Stimulated activated effector memory CD8-positive, alpha-beta T cell treated with anti-CD3 and anti-CD28 coated beads, Interleukin-12 subunit alpha, Interleukin-12 subunit beta, amount 100 ng/mL, for 72 hours (primary cell): ENCODE results near the gene NHLRC2.
A peak's percentile ranks its signal among the peaks of the same experiment; 100 is the strongest.

Source experiments
- ATAC-seq: fragments of 150-1000 bp; cut with Tn5 transposase; 2 replicates; pipeline ENCODE4 v1.10.0; 2021
- DNase-seq, 2 donors: peaks; one replicate each; pipeline ENCODE4 v3.0.0; 2021 to 2022; ENCODE audit warnings: low spot score in 2 of 2
- H3K27ac Mint-ChIP-seq: one replicate; pipeline ENCODE4 v1.8.0; 2022; ENCODE audit warnings: mild to moderate bottlenecking, mixed read lengths
- H3K36me3 Mint-ChIP-seq: one replicate; pipeline ENCODE4 v1.8.0; 2022; ENCODE audit warnings: mild to moderate bottlenecking, mixed read lengths
- H3K4me1 Mint-ChIP-seq: one replicate; pipeline ENCODE4 v1.8.0; 2022; ENCODE audit warnings: mixed read lengths
- H3K4me3 Mint-ChIP-seq: one replicate; pipeline ENCODE4 v1.8.0; 2022; ENCODE audit warnings: mild to moderate bottlenecking, mixed read lengths
- H3K9me3 Mint-ChIP-seq: one replicate; pipeline ENCODE4 v1.8.0; 2022; ENCODE audit warnings: mixed read lengths

NHLRC2 gene

DNA sequence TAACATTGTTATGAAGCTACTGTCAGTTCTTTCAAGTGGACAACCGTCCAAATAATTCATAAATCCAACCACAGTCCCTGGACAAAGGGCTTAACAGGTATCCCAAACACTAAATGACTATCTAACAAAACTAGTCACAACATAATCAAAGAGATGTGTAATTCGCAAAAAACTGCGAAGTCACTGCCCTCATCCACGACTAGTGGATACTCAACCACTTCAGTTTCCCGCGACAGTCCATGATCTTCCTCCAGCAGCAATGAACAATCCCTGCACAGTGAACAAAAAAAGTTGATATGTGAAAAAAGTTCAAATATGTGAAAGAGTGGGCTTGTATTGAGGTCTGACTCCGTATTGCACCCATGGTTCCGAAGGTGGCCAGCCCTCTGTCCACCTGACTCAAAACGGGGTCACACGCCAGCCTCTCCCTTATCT is 866 bp upstream of the NHLRC2 start:
- Mint-ChIP-seq H3K9me3 (no peaks in the 10 kb centered on the region), H3K27ac (peak overlapping the region; percentile 99), H3K4me3 (peak overlapping the region; percentile 95), H3K36me3 (peaks cover 19% of the 10 kb centered on the region), H3K4me1 (peaks cover 36% of the 10 kb centered on the region)
- ATAC-seq (no peak), DNase-seq (no peak)

DNA sequence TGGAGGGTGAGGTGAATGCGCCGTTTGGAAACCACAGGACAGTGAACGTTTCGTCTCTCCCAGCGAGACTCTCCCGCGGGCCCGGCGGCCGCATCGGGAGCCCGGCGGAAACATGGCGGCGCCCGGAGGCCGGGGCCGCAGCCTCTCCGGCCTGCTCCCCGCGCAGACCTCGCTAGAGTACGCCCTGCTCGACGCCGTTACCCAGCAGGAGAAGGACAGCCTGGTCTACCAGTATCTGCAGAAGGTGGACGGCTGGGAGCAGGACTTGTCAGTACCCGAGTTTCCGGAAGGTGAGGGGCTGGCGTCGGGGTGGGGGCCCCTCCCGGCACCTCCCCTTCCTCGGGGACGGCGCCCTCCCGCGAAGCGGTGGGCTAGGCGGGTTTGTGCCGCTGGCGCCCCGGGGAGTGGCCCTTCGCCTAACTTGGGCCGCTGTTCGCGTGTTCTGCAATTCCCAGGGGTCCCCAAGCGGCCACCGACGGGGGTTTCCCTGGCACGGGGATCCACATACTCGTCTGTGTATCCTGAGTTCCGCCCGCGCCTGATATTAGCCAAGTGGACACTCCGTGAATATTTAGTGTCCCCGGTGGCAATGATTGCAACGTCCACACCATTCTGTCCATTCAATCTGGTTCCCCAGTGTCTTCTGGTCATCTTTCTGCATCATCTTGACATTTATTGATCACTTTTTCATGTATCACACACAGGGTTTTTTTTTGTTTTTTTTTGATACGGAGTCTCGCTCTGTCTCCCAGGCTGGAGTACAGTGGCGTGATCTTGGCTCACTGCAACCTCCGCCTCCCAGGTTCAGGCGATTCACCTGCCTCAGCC is 514 bp downstream of the NHLRC2 start:
- peak; percentile 49 to 85 for DNase-seq
- peak overlapping the region; percentile 99 for H3K27ac Mint-ChIP-seq
- no peaks in the 10 kb centered on the region for H3K9me3 Mint-ChIP-seq
- peaks cover 23% of the 10 kb centered on the region for H3K36me3 Mint-ChIP-seq
- ATAC-seq: peak; percentile 66
- H3K4me1 Mint-ChIP-seq: peaks cover 26% of the 10 kb centered on the region
- peak overlapping the region; percentile 95 for H3K4me3 Mint-ChIP-seq

DNA sequence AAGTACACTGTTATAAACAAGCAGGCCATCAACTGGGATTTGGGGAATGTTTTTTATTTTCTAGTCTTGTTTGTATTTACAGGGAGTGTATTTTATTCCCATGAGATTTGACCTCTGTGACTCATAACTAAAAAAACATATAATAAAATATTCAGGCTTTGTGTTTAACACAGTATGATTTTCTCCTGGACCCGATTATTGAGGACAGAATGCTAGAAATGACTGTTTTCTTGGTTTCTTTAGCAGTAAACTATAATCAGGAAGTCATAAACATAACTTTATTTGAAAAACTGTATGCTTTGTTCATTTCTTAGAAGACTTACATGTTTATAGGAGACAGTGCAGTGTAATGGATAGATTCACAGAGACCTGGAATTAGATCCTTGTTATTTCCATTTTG is 2.1 kb downstream of the NHLRC2 start:
- peaks cover 39% of the 10 kb centered on the region for H3K36me3 Mint-ChIP-seq
- H3K4me1 Mint-ChIP-seq: peaks cover 26% of the 10 kb centered on the region

DNA sequence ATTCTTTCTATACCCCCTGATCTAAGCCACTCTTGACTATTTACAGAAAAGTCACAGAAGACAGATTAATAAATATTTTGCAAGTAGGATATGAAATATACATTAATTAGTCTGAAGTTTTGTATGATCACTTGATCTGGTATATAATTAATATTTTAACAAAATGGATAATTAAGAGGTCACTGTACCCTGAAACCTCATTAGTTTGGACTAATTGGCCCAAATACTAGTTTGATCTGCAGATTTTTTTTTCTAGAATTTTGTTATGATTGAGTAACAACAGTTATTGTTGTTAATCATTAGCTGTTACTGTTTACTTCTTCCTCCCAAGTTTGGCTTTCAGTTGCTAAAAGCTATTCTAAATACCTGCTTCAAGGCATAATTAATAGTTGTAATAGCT is 2.7 kb downstream of the NHLRC2 start:
- H3K4me3 Mint-ChIP-seq: no peak overlapping the region
- no peak for ATAC-seq
- peaks cover 46% of the 10 kb centered on the region for H3K36me3 Mint-ChIP-seq
- no peaks in the 10 kb centered on the region for H3K9me3 Mint-ChIP-seq
- peaks cover 26% of the 10 kb centered on the region for H3K4me1 Mint-ChIP-seq
- no peak for DNase-seq
- no peak overlapping the region for H3K27ac Mint-ChIP-seq

More for the DNA sequence above, 2.1 kb downstream of the NHLRC2 start:
- ATAC-seq (no peak), DNase-seq (no peak)
- Mint-ChIP-seq H3K9me3 (no peaks in the 10 kb centered on the region), H3K27ac (no peak overlapping the region), H3K4me3 (peak overlapping the region; percentile 95)

DNA sequence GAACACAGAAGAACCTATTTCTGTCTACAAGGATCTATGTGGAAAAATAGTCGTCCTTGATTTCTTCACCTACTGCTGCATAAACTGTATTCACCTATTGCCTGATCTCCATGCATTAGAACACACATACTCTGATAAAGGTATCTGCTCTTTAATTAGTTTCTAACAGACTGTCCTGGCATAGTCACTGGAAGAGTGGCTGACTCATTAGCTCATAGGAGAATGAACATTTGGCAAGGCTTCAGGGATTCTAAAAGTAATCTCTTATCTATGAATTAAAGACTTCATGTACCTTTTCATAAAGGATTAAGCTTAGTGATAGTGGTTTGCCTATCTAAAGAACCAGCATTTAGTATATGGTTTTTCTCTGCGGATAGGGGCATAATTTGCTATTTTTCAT is 4.1 kb downstream of the NHLRC2 start:
- H3K36me3 Mint-ChIP-seq: peaks cover 59% of the 10 kb centered on the region
- H3K9me3 Mint-ChIP-seq: no peaks in the 10 kb centered on the region
- no peak overlapping the region for H3K4me3 Mint-ChIP-seq
- ATAC-seq (no peak), DNase-seq (no peak)
- peaks cover 25% of the 10 kb centered on the region for H3K4me1 Mint-ChIP-seq
- H3K27ac Mint-ChIP-seq: no peak overlapping the region

DNA sequence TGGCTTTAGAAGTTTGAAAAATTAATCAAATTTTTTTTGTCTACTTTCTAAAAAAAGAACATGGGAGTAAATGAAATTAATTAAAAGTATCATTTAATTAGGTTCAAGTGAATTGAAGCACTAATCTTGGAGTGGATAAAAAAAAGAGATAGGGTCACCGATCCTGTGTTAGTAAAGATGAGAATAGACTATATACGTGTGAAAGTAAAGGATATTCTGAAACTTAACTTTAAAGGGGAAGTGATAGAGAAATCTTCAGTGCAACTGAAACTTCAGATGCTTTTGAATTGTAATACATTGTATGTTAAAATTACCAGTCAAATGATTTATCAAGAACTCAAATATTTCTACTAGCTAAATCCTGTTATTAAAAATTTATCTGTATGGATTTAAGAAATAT is 4.8 kb downstream of the NHLRC2 start:
- Mint-ChIP-seq H3K4me1 (peaks cover 21% of the 10 kb centered on the region), H3K9me3 (no peaks in the 10 kb centered on the region), H3K36me3 (peaks cover 59% of the 10 kb centered on the region), H3K4me3 (no peak overlapping the region), H3K27ac (no peak overlapping the region)
- DNase-seq (no peak), ATAC-seq (no peak)

DNA sequence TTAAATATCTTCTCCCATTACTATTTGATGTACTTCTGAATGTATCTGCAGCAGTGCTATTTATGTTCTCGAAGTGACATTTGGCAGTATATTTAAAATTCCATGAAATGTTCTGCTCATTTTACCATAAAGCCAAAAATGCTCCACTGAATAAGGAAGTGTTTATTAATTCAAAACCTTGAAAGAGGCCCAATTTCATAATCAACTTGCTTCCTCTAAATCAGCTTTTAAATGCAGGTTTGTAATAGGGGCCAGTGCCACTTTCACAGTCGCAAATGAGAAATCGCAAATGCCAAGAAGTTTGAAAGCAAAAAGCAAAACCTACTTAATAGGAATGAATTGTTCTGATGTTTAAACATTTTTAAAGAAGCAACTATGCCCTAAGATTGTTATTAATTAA is 11.4 kb downstream of the NHLRC2 start:
- ATAC-seq: no peak
- DNase-seq: no peak
- H3K4me1 Mint-ChIP-seq: peaks cover 27% of the 10 kb centered on the region
- H3K4me3 Mint-ChIP-seq: no peak overlapping the region
- H3K9me3 Mint-ChIP-seq: no peaks in the 10 kb centered on the region
- no peak overlapping the region for H3K27ac Mint-ChIP-seq
- H3K36me3 Mint-ChIP-seq: peaks cover 38% of the 10 kb centered on the region

DNA sequence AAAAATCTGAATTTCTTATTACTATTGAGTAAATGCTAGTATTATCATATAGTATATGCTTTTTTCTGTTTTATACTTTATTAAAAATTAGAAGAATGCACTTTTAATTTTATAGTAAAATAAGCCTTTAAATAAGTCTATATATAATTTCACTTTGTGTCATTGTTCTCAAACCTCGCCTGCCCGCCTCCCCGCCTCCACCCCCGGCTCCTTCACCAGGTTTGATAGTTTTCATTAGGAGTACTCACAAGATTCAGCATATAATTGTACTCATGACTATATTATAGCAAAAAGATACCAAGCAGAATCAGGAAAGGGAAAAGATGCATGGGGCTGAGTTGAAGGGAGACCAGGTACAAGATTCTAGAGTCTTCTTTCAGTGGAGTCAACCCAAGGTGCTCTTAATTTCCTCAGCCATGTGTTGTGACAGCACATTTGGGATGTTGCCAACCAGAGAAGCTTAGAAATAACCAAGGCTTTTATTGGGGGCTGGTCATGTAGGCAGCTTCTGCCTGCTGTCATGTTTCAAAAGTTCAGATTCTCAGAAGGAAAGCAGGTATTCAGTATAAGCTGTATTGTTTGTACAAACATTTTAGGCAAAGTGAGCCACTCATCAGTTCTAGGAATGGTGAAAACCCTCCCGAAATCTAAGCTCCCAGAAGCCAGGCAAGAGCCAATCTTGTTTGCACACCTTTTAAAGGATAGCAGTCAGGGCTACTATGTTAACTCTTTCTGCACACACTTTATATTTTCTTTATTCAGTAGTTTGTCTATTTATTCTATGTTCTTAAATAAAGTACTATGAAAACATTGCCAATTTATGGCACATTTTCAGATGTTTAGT is 12.3 kb downstream of the NHLRC2 start:
- DNase-seq (no peak), ATAC-seq (no peak)
- H3K36me3 Mint-ChIP-seq: peaks cover 29% of the 10 kb centered on the region

DNA sequence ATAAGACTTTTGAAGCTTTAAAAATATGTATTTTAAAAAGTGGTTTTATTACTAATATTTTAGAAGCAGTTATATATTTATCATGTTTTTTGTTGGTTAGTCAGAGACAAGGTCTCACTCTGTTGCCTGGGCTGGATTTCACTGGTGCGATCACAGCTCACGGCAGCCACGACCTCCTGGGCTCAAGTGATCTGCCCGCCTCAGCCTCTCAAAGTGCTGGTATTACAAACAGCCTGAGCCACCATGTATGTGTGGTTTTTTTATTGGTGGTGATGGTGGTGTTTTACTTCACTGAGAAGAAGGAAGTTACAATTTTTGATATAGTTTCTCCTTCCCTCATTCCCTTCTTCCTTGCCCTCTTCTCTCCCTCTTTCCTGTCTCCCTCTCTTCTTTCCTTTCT is 13.4 kb downstream of the NHLRC2 start:
- Mint-ChIP-seq H3K4me1 (peaks cover 27% of the 10 kb centered on the region), H3K36me3 (peaks cover 18% of the 10 kb centered on the region), H3K27ac (no peak overlapping the region), H3K9me3 (peaks cover 3% of the 10 kb centered on the region), H3K4me3 (no peak overlapping the region)
- DNase-seq: no peak
- no peak for ATAC-seq

More for the DNA sequence above, 12.3 kb downstream of the NHLRC2 start:
- Mint-ChIP-seq H3K4me1 (peaks cover 27% of the 10 kb centered on the region), H3K9me3 (no peaks in the 10 kb centered on the region), H3K4me3 (no peak overlapping the region), H3K27ac (no peak overlapping the region)

DNA sequence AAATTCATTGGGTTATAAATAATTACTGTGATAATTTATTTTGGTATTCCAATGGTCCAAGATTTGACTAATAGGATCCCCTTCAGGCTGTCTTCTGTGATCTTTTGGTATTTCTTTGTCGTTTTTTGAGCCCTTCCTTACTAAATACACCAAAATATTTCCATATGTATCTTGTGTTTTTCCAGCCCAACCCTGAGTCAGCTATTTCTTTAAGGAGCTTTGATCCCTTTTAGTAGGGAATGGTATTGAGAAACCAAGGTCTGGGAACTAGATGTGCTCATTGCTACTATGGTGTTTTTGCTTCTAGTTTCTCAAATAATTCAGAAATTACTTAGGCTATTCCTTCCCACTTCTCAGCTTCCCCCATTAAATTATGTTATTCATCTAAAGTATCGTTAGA is 15.3 kb downstream of the NHLRC2 start:
- peaks cover 3% of the 10 kb centered on the region for H3K9me3 Mint-ChIP-seq
- peaks cover 37% of the 10 kb centered on the region for H3K4me1 Mint-ChIP-seq
- H3K4me3 Mint-ChIP-seq: no peak overlapping the region
- DNase-seq (no peak), ATAC-seq (no peak)
- H3K27ac Mint-ChIP-seq: no peak overlapping the region
- H3K36me3 Mint-ChIP-seq: peaks cover 11% of the 10 kb centered on the region

DNA sequence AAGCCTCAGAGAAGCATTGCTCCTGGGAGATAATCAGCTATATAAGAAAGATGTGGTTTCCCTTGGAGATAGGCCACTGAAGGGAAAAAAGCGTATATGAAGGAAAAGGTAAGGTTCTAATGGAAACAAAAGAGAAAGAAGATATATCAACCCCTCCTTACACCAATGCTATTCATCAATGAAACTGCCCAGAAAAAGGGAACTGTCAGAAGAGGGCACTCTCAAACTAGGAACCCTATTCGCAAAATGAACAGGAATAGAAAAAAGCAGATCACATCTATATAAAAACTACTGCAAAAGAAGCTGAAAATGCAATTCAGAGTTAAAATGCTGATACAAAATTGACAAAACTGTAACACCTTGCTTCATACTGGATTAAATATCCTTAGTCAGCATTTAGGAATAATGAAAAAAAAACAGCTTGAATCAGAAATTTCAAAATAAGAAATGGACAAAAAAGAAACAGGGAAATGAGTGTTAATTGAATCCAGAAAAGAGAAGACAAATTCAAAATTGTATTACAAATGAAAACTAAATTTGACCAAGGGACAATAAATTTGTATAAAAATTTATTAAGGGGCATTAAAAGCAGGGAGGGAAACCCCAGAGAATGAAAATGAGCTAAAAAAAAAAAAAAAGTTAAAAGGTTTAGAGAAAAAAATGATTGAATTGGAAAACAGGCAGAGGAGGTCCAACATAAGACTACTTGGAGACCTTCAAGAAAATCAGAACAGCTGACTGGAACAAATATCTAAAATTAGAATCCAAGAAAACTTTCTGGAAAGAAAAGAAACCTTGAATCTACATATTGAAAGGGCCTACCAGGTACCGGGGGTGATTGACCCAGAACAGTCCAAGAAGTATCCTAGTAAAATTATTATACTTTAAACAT is 17.9 kb downstream of the NHLRC2 start:
- DNase-seq (no peak), ATAC-seq (no peak)
- peaks cover 19% of the 10 kb centered on the region for H3K36me3 Mint-ChIP-seq
- no peak overlapping the region for H3K27ac Mint-ChIP-seq
- peaks cover 3% of the 10 kb centered on the region for H3K9me3 Mint-ChIP-seq
- peaks cover 46% of the 10 kb centered on the region for H3K4me1 Mint-ChIP-seq
- no peak overlapping the region for H3K4me3 Mint-ChIP-seq

DNA sequence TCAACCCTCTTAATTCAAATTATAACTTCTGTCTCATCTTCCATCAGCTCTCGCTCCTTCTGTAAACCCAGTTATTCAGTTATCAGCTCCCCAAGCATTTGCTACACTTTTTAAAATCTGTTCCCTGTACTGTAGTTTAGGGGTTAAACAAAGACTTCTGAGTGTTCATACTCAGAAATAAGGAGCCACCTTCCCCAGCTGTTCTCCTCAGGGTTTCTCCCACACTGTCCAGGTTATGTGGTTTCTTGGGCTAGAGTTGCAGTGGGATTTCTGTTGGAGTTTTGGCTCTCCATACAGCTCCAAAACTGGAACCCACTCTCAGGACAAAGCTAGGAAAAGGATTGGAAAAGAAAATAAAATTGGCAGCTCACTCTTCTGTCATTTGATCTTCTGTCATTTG is 20.8 kb downstream of the NHLRC2 start:
- H3K36me3 Mint-ChIP-seq: peaks cover 28% of the 10 kb centered on the region
- H3K9me3 Mint-ChIP-seq: peaks cover 3% of the 10 kb centered on the region
- no peak for ATAC-seq
- no peak overlapping the region for H3K4me3 Mint-ChIP-seq
- no peak overlapping the region for H3K27ac Mint-ChIP-seq
- DNase-seq: no peak
- peaks cover 21% of the 10 kb centered on the region for H3K4me1 Mint-ChIP-seq

DNA sequence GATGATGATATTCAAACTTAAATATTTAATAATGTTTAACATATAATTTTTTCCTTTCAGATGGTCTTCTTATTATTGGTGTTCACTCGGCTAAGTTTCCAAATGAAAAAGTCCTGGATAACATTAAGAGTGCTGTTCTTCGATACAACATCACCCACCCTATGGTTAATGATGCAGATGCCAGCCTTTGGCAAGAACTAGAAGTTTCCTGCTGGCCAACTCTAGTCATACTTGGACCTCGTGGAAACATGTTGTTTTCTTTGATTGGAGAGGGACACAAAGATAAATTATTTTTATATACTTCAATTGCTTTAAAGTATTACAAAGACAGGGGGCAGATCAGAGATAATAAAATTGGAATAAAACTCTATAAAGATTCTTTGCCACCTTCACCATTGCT is 22.0 kb downstream of the NHLRC2 start:
- DNase-seq (no peak), ATAC-seq (no peak)
- Mint-ChIP-seq H3K4me1 (peaks cover 21% of the 10 kb centered on the region), H3K27ac (no peak overlapping the region), H3K4me3 (no peak overlapping the region), H3K9me3 (peaks cover 3% of the 10 kb centered on the region), H3K36me3 (peaks cover 28% of the 10 kb centered on the region)

DNA sequence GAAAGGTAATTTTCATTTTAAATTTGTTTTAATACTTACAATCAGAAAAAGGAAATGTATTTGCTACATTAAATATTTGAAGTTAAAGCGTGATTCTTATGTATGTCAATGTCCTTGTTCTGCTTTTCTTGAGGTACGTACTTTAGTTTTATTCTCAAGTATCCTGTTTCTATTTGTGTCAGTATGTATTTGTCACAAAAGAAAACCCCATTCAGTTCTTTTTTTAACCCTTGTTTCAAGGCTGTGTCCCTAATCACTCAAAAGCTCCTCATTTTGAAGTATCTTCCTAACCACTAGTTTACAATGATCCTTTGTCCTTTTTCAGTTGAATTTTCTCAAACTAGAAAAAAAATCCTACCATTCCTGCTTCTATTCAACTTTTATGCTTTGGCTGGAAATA is 25.2 kb downstream of the NHLRC2 start:
- ATAC-seq (no peak), DNase-seq (no peak)
- no peak overlapping the region for H3K4me3 Mint-ChIP-seq
- no peaks in the 10 kb centered on the region for H3K9me3 Mint-ChIP-seq
- peaks cover 26% of the 10 kb centered on the region for H3K4me1 Mint-ChIP-seq
- H3K36me3 Mint-ChIP-seq: peaks cover 47% of the 10 kb centered on the region
- H3K27ac Mint-ChIP-seq: no peak overlapping the region

DNA sequence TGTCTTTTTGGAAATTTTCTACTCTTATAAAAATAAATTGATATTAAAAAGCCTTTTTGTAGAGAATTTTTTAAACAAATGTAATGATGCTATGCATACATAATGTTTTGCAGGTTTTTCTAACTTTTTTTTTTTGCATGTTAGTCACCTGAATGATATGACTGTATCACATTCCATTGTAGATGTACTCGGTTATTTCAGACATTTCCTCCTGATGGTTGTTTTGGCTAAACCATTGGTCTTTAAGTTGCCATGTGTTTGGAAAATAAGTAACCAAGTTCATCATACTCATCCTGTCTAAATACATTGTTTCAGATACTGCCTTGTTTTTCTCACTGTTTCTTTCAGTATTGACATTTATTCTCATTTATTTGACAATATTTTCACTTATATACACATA is 25.8 kb downstream of the NHLRC2 start:
- Mint-ChIP-seq H3K4me3 (no peak overlapping the region), H3K4me1 (peaks cover 20% of the 10 kb centered on the region), H3K9me3 (no peaks in the 10 kb centered on the region), H3K36me3 (peaks cover 51% of the 10 kb centered on the region), H3K27ac (no peak overlapping the region)
- DNase-seq: no peak
- ATAC-seq: no peak
